Colon (tissue), 2 donors: ENCODE measurements around the gene AIG1.
"Not testable (repeated sequence)": the region's sequence is repeated elsewhere in the genome, so short reads cannot be mapped to it uniquely, and the experiment has no call there.

Source experiments
- FAIRE-seq: peaks from 2 replicates; lab custom pipeline; 2012; peaks lifted over from hg19 to GRCh38; lab: Jason Lieb, UNC
- donor health status: control.
- donor health status: control.

AIG1 gene

DNA sequence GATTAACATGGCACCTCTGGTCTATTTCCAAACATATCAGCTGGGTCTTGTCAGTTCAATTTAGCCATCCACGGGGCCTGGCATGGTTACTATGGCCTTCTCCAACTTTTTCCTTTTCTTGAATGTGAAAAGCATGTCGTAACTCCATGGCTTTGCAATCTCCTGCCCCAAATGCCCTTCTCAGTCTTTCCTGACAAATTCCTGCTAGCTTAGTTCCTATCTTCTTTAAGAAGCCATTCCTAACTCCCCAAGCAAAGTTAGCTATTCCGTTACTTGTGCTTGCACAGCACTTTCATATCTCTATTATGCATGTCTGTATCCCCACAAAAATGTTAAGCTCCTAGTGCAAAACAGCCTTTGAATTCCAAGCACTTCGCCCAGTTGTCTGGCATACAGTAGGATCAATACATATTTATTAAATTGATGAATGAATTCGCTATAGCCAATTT is 105.6 kb downstream of the AIG1 start:
- no peak for FAIRE-seq

DNA sequence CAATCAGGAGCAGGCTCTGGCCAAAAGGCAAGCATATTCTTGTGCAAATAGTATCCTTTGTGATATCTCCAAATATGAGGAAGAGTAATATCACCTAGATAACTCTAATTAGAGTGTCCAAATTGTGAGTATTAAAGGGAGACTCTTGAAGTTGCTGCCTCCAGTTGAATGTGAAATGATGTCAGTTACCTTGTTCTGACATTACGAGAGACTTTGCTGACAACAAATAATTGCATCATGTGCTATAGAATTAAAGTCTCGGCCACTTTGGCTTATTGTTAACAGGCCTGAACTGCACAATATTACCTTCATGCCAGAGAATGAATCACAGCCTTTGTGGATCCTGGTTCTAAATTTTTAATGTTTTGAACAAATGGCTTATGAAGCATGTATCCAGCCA is 106.5 kb downstream of the AIG1 start:
- FAIRE-seq = no peak

DNA sequence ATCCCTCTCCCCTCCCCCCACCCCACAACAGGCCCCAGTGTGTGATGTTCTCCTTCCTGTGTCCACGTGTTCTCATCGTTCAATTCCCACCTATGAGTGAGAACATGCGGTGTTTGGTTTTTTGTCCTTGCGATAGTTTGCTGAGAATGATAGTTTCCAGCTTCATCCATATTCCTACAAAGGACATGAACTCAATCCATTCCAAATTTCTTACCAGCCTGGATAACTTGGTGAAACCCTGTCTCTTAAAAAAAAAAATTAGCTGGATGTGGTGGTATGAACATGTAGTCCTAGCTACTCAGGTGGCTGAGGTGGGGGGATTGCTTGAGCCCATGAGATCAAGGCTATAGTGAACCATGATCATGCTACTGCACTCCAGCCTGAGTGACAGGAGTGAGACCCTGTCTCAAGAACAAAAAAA is 107.7 kb downstream of the AIG1 start:
- FAIRE-seq = not testable (repeated sequence)

DNA sequence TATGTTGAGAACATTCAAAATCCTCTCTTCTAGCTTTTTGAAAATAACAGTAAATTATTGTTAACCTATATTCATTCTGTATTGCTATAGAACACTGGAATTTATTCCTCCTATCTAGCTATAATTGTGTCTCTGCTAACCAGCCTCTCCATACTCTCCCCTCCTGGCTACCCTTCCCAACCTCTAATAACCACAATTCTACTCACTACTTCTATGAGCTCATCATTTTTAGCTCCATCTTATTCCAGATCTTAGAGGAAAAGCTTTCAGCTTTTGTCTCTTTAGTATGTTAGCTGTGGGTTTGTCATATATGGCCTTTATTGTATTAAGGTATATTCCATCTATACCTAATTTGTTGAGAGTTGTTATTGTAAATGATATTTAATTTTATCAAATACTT is 108.8 kb downstream of the AIG1 start:
- no peak for FAIRE-seq

DNA sequence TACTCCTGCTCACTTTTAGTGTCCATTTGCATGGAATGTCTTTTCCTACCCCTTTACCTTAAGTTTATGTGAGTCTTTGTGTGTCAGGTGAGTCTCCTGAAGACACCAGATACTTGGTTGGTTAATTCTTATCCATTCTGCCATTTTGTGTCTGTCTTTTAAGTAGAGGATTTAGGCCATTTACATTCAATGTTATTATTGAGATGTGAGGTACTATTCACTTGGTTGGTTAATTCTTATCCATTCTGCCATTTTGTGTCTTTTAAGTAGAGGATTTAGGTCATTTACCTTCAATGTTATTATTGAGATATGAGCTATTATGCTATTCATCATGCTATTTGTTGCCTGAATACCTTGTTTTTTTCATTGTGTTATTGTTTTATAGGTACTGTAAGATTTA is 113.8 kb downstream of the AIG1 start:
- FAIRE-seq = no peak

DNA sequence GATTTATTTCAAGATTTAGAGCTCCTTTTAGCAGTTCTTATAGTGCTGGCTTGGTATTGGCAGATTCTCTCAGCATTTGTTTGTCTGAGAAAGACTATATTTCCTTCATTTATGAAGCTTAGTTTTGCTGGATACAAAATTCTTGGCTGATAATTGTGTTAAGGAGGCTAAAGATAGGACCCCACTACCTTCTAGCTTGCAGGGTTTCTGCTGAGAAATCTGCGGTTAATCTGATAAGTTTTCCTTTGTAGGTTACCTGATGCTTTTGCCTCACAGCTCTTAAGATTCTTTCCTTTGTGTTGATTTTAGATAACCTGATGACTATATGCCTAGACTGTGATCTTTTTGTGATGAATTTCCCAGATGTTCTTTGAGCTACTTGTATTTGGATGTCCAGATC is 114.3 kb downstream of the AIG1 start:
- no peak for FAIRE-seq

DNA sequence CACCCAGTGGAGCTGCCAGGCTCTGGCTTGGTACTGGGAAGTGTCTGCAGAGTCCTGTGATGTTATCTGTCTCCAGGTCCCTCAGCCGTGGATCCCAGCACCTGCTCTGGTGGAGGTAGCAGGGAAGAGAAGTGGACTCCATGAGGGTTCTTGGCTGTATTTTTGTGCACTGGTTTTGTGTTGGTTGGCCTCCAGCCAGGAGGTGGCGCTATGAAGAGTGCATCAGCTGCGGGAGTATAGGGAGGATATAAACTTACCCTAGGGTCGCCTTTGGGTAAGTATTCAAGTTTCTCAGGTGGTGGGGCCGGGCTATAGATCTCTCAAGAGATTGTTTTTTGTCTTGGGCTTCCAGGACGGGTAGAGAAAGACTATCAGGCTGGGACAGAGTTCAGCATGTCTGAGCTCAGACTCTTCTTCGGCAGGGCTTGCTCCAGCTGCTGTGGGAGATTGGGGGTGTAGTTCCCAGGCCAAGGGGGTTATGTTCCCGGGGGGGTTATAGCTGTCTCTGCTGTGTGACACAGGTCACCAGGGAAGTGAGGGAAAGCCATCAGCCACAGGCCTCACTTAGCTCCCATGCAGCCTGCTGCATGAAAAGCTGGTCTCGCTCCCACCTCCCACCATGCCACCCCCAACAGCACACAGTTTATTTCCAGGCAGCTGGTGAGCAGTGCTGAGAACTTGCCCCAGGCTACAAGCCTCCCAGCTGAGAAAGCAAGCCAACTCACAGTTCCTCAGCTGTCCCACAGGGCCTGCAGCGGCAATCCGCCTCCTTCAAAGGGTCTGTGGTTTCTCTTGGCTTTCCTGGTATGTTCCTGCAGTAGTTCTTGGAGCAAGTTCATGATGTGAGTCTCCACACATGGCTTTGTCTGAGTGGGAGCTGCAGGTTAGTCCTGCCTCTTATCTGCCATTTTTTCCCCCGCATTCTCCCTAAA is 115.7 kb downstream of the AIG1 start:
- no peak for FAIRE-seq

DNA sequence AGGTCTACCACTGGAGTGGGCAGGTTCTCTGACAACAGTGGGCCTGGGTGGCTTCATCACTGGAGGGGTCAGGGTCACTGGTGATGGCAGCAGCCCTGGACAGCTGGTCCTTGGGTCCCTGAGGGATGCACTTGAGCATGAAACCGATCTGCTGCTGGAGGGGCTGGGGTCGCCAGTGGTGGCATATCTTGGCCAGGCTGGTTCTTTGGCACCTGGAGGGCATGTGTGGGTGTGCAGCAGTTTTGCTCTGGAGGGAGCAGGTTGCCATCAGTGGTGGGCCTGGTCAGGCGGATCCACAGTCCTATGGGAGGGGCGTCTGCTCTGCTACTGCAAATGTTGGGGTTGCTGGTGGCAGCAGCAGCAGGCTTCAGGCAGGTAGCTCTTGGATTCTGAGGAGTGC is 117.0 kb downstream of the AIG1 start:
- FAIRE-seq = no peak

DNA sequence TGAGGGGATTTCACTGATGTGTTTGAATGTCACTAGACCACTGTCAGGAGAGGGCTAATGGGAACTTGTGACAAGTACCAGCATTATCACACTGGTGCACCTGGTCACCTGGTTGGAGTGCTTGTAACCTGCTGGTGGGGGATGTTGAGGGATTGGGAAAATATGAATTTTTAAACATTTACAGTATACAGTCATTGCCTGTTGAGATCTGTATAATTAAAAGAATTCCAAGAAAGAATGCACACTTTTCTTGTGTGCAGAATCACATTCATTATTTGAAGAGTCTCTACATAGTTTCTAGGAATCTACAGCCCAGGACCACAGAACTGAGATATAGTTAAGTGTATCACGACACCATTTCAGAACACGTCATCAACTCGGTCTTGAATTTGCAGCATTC is 118.4 kb downstream of the AIG1 start:
- no peak for FAIRE-seq

DNA sequence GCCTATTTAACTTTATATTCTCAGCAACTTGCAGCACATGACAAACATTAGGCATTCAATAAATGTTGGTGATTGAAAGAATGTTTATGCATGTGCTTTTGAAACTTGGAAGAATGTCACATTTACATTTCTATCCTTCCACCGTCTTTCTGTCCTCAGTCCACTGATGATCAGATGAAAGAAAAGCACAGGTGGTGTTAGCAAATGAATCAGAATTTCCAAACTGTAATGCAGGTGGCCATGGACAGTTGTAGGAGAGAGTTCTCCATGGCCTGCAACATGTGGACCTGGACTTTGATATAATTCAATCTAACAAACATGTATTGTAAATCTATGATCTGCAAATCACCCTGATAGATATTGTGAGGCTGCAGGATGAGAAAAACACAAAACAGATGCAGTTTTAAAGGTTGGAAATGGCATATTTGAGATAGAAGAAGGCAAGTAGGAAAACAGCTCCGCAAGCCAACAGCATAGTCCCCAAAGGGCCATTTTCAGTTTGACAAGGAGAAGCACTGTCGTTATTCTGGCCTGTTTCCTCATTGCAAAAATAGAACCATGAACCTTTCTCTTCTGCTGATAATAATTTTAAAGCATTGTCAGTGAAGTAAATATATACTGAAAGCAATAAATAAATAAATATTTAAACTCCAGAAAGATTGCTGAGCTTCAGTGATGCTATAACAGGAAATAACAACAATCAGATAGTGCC is 119.4 kb downstream of the AIG1 start:
- FAIRE-seq = no peak

DNA sequence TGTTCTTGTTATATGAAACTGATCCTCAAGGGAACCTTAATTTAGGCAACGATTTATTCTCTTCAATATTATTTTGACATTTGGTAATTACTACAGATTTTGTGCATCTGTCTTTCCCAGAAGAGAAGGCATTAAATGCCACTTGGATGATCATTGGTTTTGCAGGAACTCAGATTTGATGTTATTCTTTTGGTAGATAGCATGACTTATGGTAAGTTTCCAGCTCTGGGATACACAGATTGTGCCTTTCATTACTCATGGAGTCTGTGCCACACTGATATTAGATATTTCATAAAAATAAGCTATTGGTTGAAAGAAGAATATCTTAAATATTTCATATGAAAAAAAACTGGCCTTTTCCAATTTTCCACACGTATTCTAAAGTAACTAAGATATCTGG is 120.1 kb downstream of the AIG1 start:
- no peak for FAIRE-seq

DNA sequence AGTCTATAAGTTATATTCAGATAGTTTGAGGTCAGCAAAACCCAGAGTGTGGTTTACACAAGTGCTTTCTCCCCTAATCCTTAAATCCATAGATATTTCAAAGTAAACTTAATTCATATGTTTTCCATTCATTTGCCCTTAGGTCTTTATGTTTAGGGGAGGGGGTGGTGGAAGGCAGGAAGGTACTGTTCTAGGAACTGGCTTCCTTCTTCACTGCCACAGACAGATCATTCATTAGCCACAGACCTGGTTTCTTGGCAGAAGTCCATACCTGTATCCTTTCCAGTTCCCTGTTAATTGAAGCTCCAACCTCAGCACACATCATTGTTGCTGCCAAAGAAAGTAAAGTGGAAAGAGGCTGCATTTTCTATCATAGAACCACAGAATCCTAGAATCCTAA is 123.0 kb downstream of the AIG1 start:
- FAIRE-seq = no peak

DNA sequence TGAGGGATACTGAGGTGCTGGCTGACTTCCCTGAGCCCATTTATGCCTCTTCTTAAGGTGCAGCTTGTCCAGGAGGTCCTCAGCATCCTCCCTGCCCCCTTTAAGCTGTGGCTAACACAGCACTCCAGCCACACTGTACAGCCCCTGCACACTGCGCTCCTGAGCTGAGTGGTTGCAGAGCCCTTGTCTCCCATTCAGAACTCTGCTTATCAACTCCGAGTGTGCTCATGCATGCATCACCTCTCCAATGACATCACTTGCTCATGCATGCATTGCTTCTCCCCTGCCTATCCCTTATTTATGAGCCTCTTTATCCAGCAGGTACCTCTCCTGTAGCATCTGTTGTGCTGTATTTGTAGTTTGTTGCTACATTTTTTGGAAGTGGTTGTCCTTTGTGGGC is 124.6 kb downstream of the AIG1 start:
- FAIRE-seq = no peak

DNA sequence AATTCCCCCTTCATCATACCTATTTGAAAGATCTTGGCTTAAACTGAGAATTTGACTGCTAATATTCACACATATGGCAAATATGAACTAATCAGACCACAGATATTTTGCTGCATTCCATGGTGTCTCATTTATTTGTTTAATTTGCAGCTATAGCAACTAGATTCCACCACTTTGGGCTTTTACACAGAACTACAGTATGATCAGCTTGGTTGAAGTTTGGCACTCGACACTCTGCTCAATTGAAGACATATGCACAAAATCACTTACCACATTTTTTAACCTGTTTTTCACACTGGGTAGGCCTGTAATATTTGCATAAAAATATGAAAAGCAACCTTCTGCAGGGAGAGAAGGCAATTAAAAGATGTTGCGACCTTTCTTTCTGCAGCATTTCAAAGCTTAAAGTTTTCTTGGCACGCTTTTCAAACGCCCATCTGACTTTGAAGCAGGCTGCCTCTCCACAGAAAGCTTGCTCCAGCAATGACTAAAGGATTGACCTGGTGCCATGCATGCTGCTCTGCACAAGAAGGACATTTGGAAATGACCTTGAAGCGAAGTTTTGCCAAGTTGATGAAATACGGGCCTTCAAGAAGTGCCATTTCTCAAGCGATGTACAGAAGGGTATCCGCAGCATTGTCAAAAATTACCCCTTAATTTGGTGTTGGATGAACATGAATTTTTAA is 126.7 kb downstream of the AIG1 start:
- no peak for FAIRE-seq

DNA sequence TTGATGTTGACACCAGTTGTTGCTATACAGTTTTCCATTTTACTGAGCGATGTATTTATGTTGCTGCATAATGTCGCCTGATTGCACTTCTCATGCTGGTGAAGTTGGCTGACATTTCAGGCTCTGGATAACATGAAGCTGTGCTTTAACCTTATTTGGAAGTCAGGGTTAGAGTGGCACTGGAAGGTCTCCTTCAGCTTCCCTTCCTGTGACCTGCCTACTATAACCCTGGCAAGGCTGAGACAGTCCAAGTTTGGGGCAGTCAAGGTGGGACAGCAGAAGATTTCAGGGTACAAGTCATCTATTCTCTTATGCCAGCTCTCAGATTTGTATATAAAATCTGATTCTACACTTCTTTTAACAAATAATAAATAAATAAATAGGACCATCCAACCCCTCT is 127.6 kb downstream of the AIG1 start:
- no peak for FAIRE-seq

DNA sequence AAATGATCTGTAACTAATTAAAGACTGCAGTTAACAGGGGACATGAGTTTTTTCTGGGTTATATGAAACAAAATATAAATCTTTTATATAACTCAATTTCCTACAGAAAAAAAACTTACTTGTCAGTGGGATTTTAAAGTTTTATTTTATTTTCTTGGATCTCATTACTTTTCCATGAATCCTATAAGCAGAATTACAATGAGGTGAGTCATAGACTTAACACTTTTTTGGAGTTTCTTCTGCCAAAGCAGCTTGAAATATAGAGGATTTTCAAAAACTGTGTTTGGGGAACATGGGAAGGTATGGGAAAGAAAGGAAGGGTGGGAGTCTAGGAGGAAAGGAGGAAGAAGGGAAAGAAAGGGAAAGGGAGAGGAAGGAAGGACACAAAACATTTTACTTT is 130.7 kb downstream of the AIG1 start:
- FAIRE-seq = no peak

DNA sequence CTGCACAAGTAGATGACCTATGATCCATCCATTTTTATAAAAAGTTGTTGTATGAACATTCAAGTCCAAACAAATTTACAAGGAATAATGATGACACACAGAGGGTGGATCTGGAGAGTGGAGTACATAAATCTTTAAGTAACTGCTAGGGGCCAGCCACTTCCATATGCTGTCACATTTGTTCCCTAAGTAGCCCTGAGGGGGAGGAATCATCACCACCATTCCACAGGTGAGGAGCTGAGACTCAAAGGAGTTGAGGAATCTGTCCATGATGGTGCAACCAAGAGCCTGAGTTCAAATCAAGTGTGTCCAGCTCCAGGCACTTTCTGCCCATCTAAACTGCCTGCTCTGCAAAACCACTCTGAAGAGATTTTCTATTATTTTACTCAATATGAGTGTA is 132.1 kb downstream of the AIG1 start:
- no peak for FAIRE-seq

DNA sequence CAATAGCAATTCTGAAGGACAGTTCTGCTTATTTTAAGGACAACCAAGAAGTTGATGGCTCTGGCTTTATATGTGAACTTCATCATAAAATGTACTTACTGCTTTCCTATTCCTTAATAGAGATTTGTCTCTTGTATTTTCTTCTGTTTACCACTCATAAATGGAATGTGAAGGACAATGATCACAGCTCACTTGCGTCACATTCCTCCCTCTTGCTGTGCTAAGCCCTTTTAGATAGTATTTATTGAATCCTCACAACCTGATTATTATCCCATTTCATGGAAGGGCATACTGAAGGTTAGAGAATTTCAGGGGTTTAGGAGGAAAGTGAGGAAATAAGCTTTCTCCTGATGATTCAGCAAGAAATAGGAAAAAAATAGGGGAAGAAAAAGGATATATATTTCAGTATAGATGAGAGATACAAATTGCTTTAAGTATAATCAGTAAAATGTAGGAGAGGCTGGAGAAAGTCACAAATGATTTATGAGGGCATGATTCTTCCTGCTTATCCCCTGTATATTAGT is 132.9 kb downstream of the AIG1 start:
- FAIRE-seq = no peak

DNA sequence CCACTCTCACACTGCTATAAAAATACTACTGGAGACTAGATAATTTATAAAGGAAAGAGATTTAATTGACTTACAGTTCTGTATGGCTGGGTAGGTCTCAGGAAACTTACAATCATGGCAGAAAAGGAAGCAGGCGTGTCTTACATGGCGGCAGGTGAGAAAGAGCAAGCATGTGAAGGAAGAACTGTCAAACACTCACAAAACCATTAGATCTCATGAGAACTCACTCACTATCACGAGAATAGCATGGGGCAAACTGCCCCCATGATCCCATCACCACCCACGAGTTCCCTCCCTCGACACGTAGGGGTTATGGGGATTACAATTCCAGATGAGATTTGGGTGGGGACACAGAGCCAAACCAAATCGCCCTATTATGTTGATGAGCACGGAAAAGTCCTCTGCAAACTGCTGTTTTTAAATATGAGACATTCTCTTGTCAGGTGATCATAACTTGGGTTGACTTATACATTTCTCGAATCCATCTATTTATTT is 133.5 kb downstream of the AIG1 start:
- no peak for FAIRE-seq

DNA sequence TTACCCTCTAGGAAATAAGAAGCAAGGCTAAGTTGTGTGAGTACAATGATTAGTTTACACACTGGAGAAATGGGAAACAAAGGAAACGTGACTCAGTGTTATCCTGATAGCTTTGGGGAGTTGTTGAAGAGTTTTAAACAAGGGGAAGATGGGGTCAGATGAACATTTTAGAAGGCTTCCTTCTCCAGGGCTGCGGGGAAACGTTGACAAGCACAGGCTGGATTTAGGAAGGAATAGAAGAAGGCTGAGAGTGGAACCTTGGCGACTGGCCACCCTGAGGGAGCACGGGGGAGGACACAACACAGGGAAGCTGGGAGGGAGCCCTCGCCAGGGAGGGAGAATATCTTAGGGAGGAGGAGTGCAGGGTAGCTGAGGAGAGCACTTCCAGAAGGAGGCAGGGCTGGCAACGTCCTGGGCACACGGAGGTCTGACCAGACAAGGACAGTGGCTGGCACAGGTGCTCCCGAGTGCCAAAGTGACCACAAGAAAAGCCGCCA is 134.7 kb downstream of the AIG1 start:
- FAIRE-seq = no peak

DNA sequence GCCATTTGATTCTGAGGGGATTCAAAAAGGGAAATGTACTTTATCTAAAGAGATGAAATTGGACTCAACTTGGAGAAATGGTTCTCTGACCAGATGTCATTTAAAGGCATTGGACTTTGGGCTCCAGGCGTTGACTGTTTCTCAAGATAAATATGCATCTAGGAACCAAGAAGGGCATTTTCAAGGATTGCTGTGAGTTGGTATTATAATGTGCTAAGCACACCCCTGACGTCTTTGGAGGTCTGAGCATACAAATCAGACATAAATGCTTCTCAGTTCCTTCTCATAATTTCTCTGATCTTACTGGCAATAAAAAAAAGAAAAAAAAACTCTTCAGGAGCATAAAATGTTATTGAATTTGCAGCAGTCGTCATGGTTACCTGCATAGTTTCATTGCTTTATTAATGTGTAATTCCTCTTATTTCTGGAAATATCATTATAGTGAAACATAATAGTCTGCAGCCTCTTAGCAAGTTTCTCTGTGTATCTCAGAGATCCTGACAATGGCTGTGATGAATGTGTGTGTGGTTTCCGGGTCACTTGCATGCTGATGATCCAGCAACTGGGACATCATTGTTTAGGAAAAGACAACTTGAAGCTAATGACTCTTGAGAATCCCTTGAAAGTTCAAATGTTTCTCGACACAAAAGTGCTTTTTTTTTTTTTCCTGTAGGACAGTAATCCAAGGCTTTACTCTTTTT is 136.0 kb downstream of the AIG1 start:
- FAIRE-seq = no peak

DNA sequence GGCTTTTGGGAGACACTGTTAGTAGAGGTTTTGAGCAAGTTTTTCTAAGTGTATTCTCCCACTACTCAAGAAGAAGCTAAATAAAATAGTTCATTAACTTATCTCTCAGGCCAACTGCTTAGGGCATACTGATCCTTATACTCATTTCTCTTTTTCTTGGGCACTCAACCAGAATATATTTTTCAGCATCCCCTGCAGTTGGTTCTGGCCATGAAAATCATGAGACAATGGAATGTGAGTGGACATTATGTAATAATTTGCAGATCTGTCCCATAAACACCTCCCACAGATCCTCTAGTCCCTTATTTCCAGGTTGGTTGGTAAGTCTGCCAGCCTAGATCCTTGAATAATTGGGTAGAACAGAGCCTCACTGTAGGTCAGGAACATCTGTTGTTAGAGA is 136.7 kb downstream of the AIG1 start:
- FAIRE-seq = no peak
